B cell (primary cell): ENCODE results near the gene HSPB9. TPM values are rescaled to one million over a fixed set of nuclear protein-coding genes. Genes with fewer than 3 reads are reported as not detected.
A peak's percentile ranks its signal among the peaks of the same experiment; 100 is the strongest.

ENCODE experiments used
- ATAC-seq: fragments of 200-7000 bp; cut with Tn5 transposase; one replicate; pipeline ENCODE4 v1.10.0; 2021; ENCODE audit warnings: low read depth, mild to moderate bottlenecking, moderate number of reproducible peaks, moderate library complexity
- CTCF ChIA-PET: fragments of 350-600 bp; sonication (Branson Sonifier 250); formaldehyde crosslinking; loops from one replicate; lab custom pipeline; 2021; ENCODE audit warnings: antibody characterized with exemption, inconsistent platforms; lab: Charles Lee
- POLR2A ChIA-PET: fragments of 350-600 bp; sonication (Branson Sonifier 250); formaldehyde crosslinking; loops from one replicate; lab custom pipeline; 2021; ENCODE audit warnings: antibody characterized with exemption; lab: Charles Lee
- DNase-seq: peaks from one replicate; pipeline ENCODE4 v3.0.0; 2013
- H2AFZ ChIP-seq: 2 replicates; pipeline ENCODE4 v1.6.1; 2012; ENCODE audit warnings: mild to moderate bottlenecking, low read depth, low read length; ENCODE audit not compliant: insufficient read depth, poor library complexity, severe bottlenecking
- H3K27ac ChIP-seq, 2 donors: 1 replicate in 1 of 2; 2 replicates in 1 of 2; pipeline ENCODE4 v1.5.1; 2012 to 2013; ENCODE audit warnings: low read length in 2 of 2, mild to moderate bottlenecking in 2 of 2, moderate library complexity in 1 of 2
- H3K27me3 ChIP-seq, 4 experiments: fragments of 200-600 bp in 1 of 4; sonication (generic) in 1 of 4; replicated peaks in 1 of 4; 1 replicate in 2 of 4; 2 replicates in 2 of 4; pipeline versions ENCODE4 v1.6.1 to v1.7.0; 2013 to 2016; ENCODE audit warnings: low read length in 3 of 4, mild to moderate bottlenecking in 2 of 4, mixed read lengths in 1 of 4, moderate library complexity in 1 of 4; ENCODE audit not compliant: insufficient read depth in 4 of 4, control insufficient read depth in 3 of 4; ENCODE audit errors: control extremely low read depth in 1 of 4
- H3K36me3 ChIP-seq, 2 experiments: replicated peaks in 1 of 2; 1 replicate in 1 of 2; 2 replicates in 1 of 2; pipeline versions ENCODE4 v1.6.1 to v1.7.1; 2013; ENCODE audit warnings: low read length in 1 of 2; ENCODE audit not compliant: insufficient read depth in 2 of 2, control insufficient read depth in 1 of 2; ENCODE audit errors: control extremely low read depth in 1 of 2, extremely low read depth in 1 of 2
- H3K4me1 ChIP-seq, 2 donors: fragments of 200-600 bp in 1 of 2; sonication (generic) in 1 of 2; 1 replicate in 1 of 2; 2 replicates in 1 of 2; pipeline versions ENCODE4 v1.5.1 to v1.6.1; 2013 to 2017; ENCODE audit warnings: low read length in 2 of 2; ENCODE audit not compliant: control insufficient read depth in 2 of 2, insufficient read depth in 2 of 2
- H3K4me2 ChIP-seq: replicated peaks from 2 replicates; pipeline ENCODE3; 2012; ENCODE audit warnings: mild to moderate bottlenecking, low read depth, low read length; ENCODE audit not compliant: poor library complexity, severe bottlenecking
- H3K4me3 ChIP-seq, 5 experiments: fragments of 200-600 bp in 1 of 5; sonication (generic) in 1 of 5; 1 replicate in 3 of 5; 2 replicates in 2 of 5; pipeline versions ENCODE4 v1.5.1 to v1.7.0; 2011 to 2016; ENCODE audit warnings: low read length in 4 of 5, mild to moderate bottlenecking in 4 of 5, low read depth in 2 of 5, control low read depth in 1 of 5, moderate library complexity in 1 of 5; ENCODE audit not compliant: insufficient read depth in 1 of 5; ENCODE audit errors: control extremely low read depth in 1 of 5, extremely low read depth in 1 of 5
- H3K79me2 ChIP-seq: fragments of 200-600 bp; sonication (generic); one replicate; pipeline ENCODE4 v1.6.0; 2016; ENCODE audit warnings: low read length; ENCODE audit not compliant: control insufficient read depth, insufficient read depth
- H3K9ac ChIP-seq: fragments of 200-600 bp; sonication (generic); 2 replicates; pipeline ENCODE4 v1.6.1; 2017; ENCODE audit warnings: mild to moderate bottlenecking, low read length, moderate library complexity
- H3K9me3 ChIP-seq, 3 donors: one replicate each; pipeline versions ENCODE4 v1.6.1 to v1.7.1; 2013; ENCODE audit warnings: low read length in 2 of 3; ENCODE audit not compliant: control insufficient read depth in 2 of 3, insufficient read depth in 1 of 3; ENCODE audit errors: control extremely low read depth in 1 of 3
- H4K20me1 ChIP-seq: 2 replicates; pipeline ENCODE4 v1.6.0; 2012; ENCODE audit warnings: mild to moderate bottlenecking, low read length; ENCODE audit not compliant: insufficient read depth, control insufficient read depth, poor library complexity, severe bottlenecking
- H3K27ac Mint-ChIP-seq: one replicate; pipeline ENCODE4 v1.8.0; 2021; ENCODE audit warnings: mixed read lengths
- H3K27me3 Mint-ChIP-seq: one replicate; pipeline ENCODE4 v1.8.0; 2021; ENCODE audit warnings: mixed read lengths
- H3K4me1 Mint-ChIP-seq: one replicate; pipeline ENCODE4 v1.8.0; 2021; ENCODE audit warnings: mixed read lengths
- H3K4me3 Mint-ChIP-seq: one replicate; pipeline ENCODE4 v1.8.0; 2021; ENCODE audit warnings: mixed read lengths
- H3K9me3 Mint-ChIP-seq: one replicate; pipeline ENCODE4 v1.8.0; 2022; ENCODE audit warnings: mixed read lengths; ENCODE audit not compliant: insufficient read depth
- CTCF ChIP-seq: fragments of 200-600 bp; IDR thresholded peaks from one replicate; pipeline ENCODE4 v1.8.0; 2022; ENCODE audit warnings: antibody characterized with exemption, mild to moderate bottlenecking
- EZH2 ChIP-seq: IDR thresholded peaks from 2 replicates; pipeline ENCODE4 v1.6.1; 2012; ENCODE audit warnings: borderline replicate concordance, low read depth, mild to moderate bottlenecking, moderate library complexity, low read length; ENCODE audit not compliant: insufficient read depth, poor library complexity, severe bottlenecking
- WGBS: methylation state at CpG from one replicate; pipeline ENCODE4 v1.1.5; 2013; ENCODE audit warnings: missing lambda C conversion rate; ENCODE audit not compliant: insufficient coverage; 5-methylcytosine and 5-hydroxymethylcytosine counted together
- intact Hi-C: fragments of 100-400 bp; cut with micrococcal nuclease; formaldehyde crosslinking; loops from one replicate; pipeline ENCODE4 v1.10.0; 2022
- polyA plus RNA-seq: library from polyadenylated mRNA; depleted of rRNA; stranded (reverse); fragments of >200 nt; gene quantifications from 2 replicates; pipeline ENCODE4 v1.2.3, GENCODE V29; 2012
- total RNA-seq, 2 donors: library from RNA; stranded (reverse); fragments of 120-200 nt in 1 of 2; gene quantifications; 1 replicate in 1 of 2; 2 replicates in 1 of 2; pipeline versions ENCODE4 v1.2.3 to v1.2.4, GENCODE V29; 2013 to 2022

The HSPB9 gene
- total and polyA plus RNA-seq, 2 donors (not counting 1 experiment from before 2014, with no cell fraction given), result 0.09 TPM; not detected in 1

GRCh38 chr17:42135664-42136653 is 13.4 kb downstream of the HSPB9 start:
- Histone ChIP-seq H3K36me3 (peaks cover 0 to 8% of the 10 kb centered on the region in 2 experiments), H3K4me3 (no peak overlapping the region), H3K9me3 (no peaks in the 10 kb centered on the region), H4K20me1 (peaks cover 69% of the 10 kb centered on the region), H3K27me3 (no peaks in the 10 kb centered on the region), H2AFZ (no peak overlapping the region), H3K79me2 (peaks cover 83% of the 10 kb centered on the region), H3K4me2 (peak overlapping the region; percentile 48), H3K9ac (no peak overlapping the region), H3K27ac (peak overlapping the region; percentile 19 to 79), H3K4me1 (peaks cover 60 to 65% of the 10 kb centered on the region in 2 donors)
- no peak for TF ChIP-seq EZH2
- TF ChIP-seq CTCF, result no peak
- 56% methylated on average over 6 of the region's 15 CpGs for WGBS
- CTCF ChIA-PET, result interaction anchor here (0.8 to 1.5 kb wide), 4 partner anchors 18 to 178 kb away, joined by 3 to 4 read pairs (median 3); no protein-coding TSS in a partner anchor
- H3K4me3 Mint-ChIP-seq, result no peak overlapping the region
- H3K27me3 Mint-ChIP-seq, result no peaks in the 10 kb centered on the region
- peak overlapping the region; percentile 82 for H3K27ac Mint-ChIP-seq
- no peak for DNase-seq
- no peaks in the 10 kb centered on the region for H3K9me3 Mint-ChIP-seq
- intact Hi-C loops, result no loop called here
- no peak for ATAC-seq
- POLR2A ChIA-PET, result interaction anchor here (0.8 to 0.9 kb wide), 2 partner anchors 14 to 119 kb away, joined by 3 to 4 read pairs; partner anchors contain the start of gene DNAJC7
- peaks cover 62% of the 10 kb centered on the region for H3K4me1 Mint-ChIP-seq
